ENCODE measurements around the gene UGGT2.

The UGGT2 gene

DNA sequence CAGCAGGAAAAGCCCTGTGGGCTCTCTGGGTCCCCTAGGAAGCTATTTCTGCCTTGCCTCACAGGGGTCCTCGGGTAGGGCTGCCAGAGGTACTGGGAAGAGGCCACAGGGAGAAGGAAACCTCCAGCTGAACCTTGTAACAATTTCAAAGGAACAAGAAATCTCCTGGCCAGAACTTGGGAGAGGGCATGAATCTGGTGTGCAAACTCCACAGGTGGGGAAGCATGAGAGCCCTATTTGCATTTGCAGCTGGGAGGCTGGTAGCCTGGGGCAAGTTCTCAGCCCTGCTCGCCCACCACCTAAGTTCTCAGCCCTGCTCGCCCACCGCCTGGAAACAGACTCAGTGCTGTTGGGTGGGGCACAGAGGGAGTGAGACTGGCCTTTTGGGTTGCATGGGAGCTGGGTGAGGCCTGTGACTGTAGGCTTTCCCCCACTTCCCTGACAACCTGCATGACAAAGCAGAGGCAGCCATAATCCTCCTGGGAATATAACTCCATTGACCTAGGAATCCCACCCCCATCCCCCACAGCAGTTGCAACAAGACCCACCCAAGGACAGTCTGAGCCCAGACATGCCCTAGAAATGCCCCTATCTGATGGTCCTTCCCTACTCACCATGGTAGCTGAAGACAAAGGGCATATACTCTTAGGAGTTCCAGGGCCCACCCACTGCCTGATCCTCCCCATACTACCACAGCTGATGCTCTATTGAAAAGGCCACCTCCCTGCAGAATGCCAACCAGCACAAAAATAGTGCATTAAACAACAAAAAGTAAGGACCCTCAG lies 11.7 kb downstream of the UGGT2 start:
- no peak overlapping the region for H3K9ac ChIP-seq (ENCODE audit: low read length)
- no peaks in the 10 kb centered on the region for H3K4me1 ChIP-seq (ENCODE audit: control insufficient read depth, insufficient read depth, low read length)
- no peaks in the 10 kb centered on the region for H3K27me3 ChIP-seq (ENCODE audit: control insufficient read depth, insufficient read depth, low read length)
- no peak overlapping the region for H3K4me3 ChIP-seq (ENCODE audit: low read length)
- no peaks in the 10 kb centered on the region for H3K36me3 ChIP-seq (ENCODE audit: control insufficient read depth, insufficient read depth, low read length)
- no peaks in the 10 kb centered on the region for H3K9me3 ChIP-seq (ENCODE audit: control insufficient read depth, low read length)

DNA sequence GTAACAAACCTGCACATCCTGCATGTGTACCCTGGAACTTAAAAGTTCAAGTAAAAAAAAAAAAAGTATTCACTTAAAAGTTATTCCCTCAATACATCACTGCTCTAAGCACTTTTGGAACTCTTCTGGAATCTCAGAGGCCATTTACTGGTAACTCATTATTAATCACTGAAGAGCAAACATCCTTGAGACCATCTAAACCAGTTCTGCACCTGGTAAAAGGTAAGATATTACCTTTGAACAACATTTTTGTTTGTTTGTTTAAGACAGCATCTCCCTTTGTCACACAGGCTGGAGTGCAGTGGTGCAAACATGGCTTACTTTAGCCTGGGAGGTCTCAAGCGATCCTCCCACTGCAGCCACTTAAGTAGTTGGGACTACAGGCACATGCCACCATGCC lies 16.7 kb downstream of the UGGT2 start:
- Histone ChIP-seq H3K27me3 (ENCODE audit: control insufficient read depth, insufficient read depth, low read length) (no peaks in the 10 kb centered on the region), H3K36me3 (ENCODE audit: control insufficient read depth, insufficient read depth, low read length) (no peaks in the 10 kb centered on the region), H3K9ac (ENCODE audit: low read length) (no peak overlapping the region), H3K4me1 (ENCODE audit: control insufficient read depth, insufficient read depth, low read length) (peaks cover 5% of the 10 kb centered on the region), H3K4me3 (ENCODE audit: low read length) (no peak overlapping the region), H3K9me3 (ENCODE audit: control insufficient read depth, low read length) (no peaks in the 10 kb centered on the region)

DNA sequence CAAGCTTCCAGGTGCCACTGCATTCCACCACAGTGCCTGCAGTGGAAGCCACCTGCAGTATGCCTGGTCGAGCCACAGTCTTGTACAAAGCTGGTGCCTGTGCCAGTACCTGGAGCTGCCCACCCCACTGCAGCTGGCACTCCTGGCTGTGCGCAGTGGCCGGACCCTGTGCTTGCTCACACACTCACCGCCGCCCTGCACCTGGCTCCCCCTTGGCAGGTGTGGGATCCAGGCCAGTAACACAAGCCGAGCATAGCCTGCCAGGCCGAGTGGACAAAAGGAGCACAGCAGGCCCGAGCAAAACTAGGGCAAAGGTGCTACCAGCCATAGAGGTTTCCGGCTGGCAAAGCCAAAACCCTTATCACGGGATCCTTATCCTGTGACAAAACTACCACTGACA lies 18.5 kb downstream of the UGGT2 start:
- Histone ChIP-seq H3K9ac (ENCODE audit: low read length) (no peak overlapping the region), H3K27me3 (ENCODE audit: control insufficient read depth, insufficient read depth, low read length) (no peaks in the 10 kb centered on the region), H3K9me3 (ENCODE audit: control insufficient read depth, low read length) (no peaks in the 10 kb centered on the region), H3K4me3 (ENCODE audit: low read length) (no peak overlapping the region), H3K36me3 (ENCODE audit: control insufficient read depth, insufficient read depth, low read length) (no peaks in the 10 kb centered on the region), H3K4me1 (ENCODE audit: control insufficient read depth, insufficient read depth, low read length) (peaks cover 5% of the 10 kb centered on the region)

DNA sequence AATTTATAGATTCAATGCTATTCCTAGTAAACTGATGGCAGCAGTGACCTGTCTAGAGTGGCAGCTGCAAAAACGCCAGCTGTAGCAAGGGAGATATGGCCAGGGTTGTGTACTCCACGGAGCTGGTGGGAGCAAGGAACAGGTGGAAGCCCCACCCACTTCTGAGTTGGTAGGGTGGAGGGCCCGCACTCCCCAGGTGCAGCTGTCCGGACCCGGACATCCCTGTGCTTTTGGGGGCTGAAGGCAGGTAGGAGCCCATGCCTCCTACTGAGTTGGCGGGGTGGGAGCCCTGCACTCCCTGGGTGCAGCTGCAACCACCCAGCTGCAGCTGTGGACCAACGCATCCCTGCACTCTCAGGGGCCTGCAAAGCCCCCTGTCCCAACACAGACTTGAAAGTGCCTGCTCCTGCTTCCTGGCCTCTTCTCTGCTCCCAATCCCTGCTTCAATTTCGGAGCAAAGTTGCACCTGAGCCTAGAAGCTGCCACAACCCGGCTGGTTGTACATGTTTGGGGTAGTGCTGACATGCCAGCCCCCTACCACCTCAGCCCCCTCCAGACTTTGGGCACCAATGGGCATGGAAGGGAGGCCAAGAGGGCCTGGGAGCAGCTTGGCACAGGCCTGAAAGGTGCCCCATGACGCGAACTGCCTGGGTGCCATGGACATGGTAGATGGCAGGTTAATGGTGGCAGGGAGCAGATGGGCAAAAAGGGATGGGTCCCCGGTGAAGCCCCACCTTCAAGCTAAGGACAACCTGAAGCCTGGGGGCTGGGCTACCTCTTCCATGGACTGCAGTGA lies 19.8 kb downstream of the UGGT2 start:
- no peaks in the 10 kb centered on the region for H3K36me3 ChIP-seq (ENCODE audit: control insufficient read depth, insufficient read depth, low read length)
- peaks cover 5% of the 10 kb centered on the region for H3K4me1 ChIP-seq (ENCODE audit: control insufficient read depth, insufficient read depth, low read length)
- no peak overlapping the region for H3K4me3 ChIP-seq (ENCODE audit: low read length)
- no peaks in the 10 kb centered on the region for H3K27me3 ChIP-seq (ENCODE audit: control insufficient read depth, insufficient read depth, low read length)
- no peaks in the 10 kb centered on the region for H3K9me3 ChIP-seq (ENCODE audit: control insufficient read depth, low read length)
- H3K9ac ChIP-seq (ENCODE audit: low read length), result no peak overlapping the region

DNA sequence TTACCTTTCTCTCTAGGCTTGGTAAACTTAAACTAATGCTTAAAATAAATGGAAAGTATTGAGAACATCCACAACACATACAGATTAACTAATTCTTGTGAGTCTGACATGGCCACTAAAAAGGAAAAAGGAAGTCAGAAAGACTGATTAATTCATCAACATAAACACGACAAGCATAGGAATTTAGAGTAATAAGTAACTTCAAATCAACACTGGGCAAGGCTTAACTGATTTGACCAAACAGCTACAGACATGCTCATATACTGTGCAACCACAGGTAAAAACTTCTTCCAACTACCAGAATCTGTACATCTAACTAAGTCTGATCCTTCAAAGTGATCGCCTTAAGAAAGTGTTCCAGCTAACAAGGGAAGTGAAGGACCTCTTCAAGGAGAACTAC lies 20.5 kb downstream of the UGGT2 start:
- H3K27me3 ChIP-seq (ENCODE audit: control insufficient read depth, insufficient read depth, low read length), result no peaks in the 10 kb centered on the region
- H3K9me3 ChIP-seq (ENCODE audit: control insufficient read depth, low read length), result no peaks in the 10 kb centered on the region
- H3K4me1 ChIP-seq (ENCODE audit: control insufficient read depth, insufficient read depth, low read length), result peaks cover 5% of the 10 kb centered on the region
- H3K4me3 ChIP-seq (ENCODE audit: low read length), result no peak overlapping the region
- H3K9ac ChIP-seq (ENCODE audit: low read length), result no peak overlapping the region
- H3K36me3 ChIP-seq (ENCODE audit: control insufficient read depth, insufficient read depth, low read length), result no peaks in the 10 kb centered on the region

DNA sequence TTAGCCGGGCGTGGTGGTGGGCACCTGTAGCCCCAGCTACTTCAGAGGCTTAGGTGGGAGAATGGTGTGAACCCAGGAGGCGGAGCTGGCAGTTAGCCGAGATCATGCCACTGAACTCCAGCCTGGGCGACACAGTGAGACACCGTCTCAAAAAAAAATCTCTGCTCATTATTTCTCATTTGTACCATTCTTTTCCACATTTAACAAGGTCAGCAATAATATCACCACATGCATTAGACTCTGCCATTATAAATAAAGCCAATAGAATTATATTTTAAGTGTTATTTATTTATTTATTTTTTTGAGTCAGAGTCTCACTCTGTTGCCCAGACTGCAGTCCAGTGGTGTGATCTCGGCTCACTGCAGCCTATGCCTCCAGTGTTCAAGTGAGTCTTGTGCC lies 24.2 kb downstream of the UGGT2 start:
- Histone ChIP-seq H3K4me1 (ENCODE audit: control insufficient read depth, insufficient read depth, low read length) (no peaks in the 10 kb centered on the region), H3K9ac (ENCODE audit: low read length) (no peak overlapping the region), H3K4me3 (ENCODE audit: low read length) (no peak overlapping the region), H3K9me3 (ENCODE audit: control insufficient read depth, low read length) (no peaks in the 10 kb centered on the region), H3K36me3 (ENCODE audit: control insufficient read depth, insufficient read depth, low read length) (no peaks in the 10 kb centered on the region), H3K27me3 (ENCODE audit: control insufficient read depth, insufficient read depth, low read length) (no peaks in the 10 kb centered on the region)

DNA sequence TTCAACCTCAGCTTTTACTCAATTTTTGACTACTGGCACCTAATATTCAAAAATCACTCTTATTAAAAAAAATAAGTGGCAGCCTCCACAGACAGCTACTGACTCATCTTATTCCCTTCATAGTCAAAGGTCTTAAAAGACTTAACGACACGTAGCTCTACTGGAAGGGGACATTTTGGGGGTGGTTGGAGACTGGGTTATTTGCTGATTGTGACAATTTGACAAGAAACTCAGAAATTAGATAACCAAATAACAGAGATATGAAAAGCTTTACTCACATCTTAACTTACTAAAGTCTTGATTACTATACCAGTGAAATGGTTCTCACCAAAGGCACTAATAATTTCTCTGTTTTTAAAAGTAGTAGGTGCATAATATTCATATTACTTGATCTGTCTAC lies 25.7 kb downstream of the UGGT2 start:
- Histone ChIP-seq H3K4me1 (ENCODE audit: control insufficient read depth, insufficient read depth, low read length) (no peaks in the 10 kb centered on the region), H3K27me3 (ENCODE audit: control insufficient read depth, insufficient read depth, low read length) (no peaks in the 10 kb centered on the region), H3K9me3 (ENCODE audit: control insufficient read depth, low read length) (no peaks in the 10 kb centered on the region), H3K36me3 (ENCODE audit: control insufficient read depth, insufficient read depth, low read length) (no peaks in the 10 kb centered on the region), H3K9ac (ENCODE audit: low read length) (no peak overlapping the region), H3K4me3 (ENCODE audit: low read length) (no peak overlapping the region)

DNA sequence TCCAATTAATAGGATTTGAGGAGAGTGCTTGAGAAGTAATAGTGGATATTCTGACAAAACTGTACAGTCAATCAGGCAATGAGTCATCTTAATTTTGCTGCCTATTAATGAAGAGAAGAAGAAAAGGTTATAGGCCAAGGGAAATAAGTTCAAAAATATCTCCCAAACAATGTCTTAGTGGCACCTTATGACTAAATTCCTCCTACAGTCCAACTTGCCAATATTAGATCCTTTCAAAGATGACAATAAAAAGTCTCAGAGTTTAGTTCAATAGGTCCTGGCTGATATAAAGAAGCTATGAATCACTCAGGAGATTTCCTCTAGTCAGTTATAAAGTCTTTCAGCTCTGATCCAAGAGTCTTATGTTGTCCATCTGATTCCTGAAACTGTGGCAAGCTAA lies 27.9 kb downstream of the UGGT2 start:
- no peak overlapping the region for H3K4me3 ChIP-seq (ENCODE audit: low read length)
- H3K4me1 ChIP-seq (ENCODE audit: control insufficient read depth, insufficient read depth, low read length), result no peaks in the 10 kb centered on the region
- no peak overlapping the region for H3K9ac ChIP-seq (ENCODE audit: low read length)
- no peaks in the 10 kb centered on the region for H3K36me3 ChIP-seq (ENCODE audit: control insufficient read depth, insufficient read depth, low read length)
- H3K27me3 ChIP-seq (ENCODE audit: control insufficient read depth, insufficient read depth, low read length), result no peaks in the 10 kb centered on the region
- no peaks in the 10 kb centered on the region for H3K9me3 ChIP-seq (ENCODE audit: control insufficient read depth, low read length)

DNA sequence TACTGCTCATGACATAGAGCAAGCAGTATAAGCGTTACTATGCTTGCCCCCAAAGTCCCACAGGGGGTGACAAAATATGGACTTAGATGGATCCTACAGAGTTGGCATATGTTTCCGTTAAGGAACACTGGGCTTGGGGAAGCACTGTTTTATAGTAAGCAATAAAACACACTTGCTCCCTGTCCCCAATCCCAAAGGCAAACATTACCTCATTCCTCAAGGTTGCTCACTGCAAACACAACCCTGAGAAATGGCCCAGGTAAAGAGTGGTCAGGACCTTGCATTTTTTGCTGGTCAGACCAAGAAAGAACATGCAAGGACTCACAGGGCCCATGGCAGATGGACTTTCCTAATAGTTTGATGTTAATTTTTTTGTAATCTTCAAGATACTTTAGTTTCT lies 32.3 kb downstream of the UGGT2 start:
- no peaks in the 10 kb centered on the region for H3K9me3 ChIP-seq (ENCODE audit: control insufficient read depth, low read length)
- H3K9ac ChIP-seq (ENCODE audit: low read length), result no peak overlapping the region
- no peaks in the 10 kb centered on the region for H3K27me3 ChIP-seq (ENCODE audit: control insufficient read depth, insufficient read depth, low read length)
- no peaks in the 10 kb centered on the region for H3K36me3 ChIP-seq (ENCODE audit: control insufficient read depth, insufficient read depth, low read length)
- no peaks in the 10 kb centered on the region for H3K4me1 ChIP-seq (ENCODE audit: control insufficient read depth, insufficient read depth, low read length)
- no peak overlapping the region for H3K4me3 ChIP-seq (ENCODE audit: low read length)

DNA sequence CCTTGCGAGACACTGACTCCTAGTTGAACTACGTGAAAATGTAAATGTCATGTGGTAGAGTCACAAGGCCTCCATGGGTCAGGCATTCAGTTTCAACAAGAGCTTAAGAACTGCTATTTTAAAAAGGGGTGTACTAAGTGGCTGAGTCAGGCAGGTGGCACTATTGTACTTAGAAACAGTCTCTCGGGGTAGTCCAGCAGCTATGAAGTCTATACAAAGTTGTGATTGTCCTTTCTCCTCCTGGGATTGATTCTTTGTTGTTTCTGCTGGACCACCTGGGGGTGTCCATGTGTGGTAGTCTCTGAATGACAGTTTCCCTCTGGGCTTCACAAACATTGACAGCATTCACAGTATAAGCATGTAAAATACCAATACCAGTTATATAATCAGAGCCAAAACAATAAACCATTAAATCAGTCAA lies 33.0 kb downstream of the UGGT2 start:
- Histone ChIP-seq H3K9me3 (ENCODE audit: control insufficient read depth, low read length) (no peaks in the 10 kb centered on the region), H3K9ac (ENCODE audit: low read length) (no peak overlapping the region), H3K4me1 (ENCODE audit: control insufficient read depth, insufficient read depth, low read length) (no peaks in the 10 kb centered on the region), H3K4me3 (ENCODE audit: low read length) (no peak overlapping the region), H3K36me3 (ENCODE audit: control insufficient read depth, insufficient read depth, low read length) (no peaks in the 10 kb centered on the region), H3K27me3 (ENCODE audit: control insufficient read depth, insufficient read depth, low read length) (no peaks in the 10 kb centered on the region)

DNA sequence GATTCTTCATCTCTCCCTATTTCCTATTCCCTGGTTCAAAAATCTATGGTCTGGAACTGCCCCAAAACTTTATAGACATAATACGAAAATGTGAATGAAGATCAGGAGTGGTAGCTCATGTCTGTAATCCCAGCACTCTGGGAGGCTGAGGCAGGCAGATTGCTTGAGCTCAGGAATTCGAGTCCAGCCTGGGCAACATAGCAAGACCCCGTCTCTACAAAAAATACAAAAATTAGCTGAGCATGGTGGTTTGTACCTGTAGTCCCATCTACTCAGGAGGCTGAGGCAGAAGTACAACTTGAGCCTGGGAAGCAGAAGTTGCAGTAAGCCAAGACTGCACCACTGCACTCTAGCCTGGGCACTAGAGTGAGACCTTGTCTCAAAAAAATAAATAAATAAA lies 35.1 kb downstream of the UGGT2 start:
- no peaks in the 10 kb centered on the region for H3K36me3 ChIP-seq (ENCODE audit: control insufficient read depth, insufficient read depth, low read length)
- no peaks in the 10 kb centered on the region for H3K27me3 ChIP-seq (ENCODE audit: control insufficient read depth, insufficient read depth, low read length)
- no peaks in the 10 kb centered on the region for H3K4me1 ChIP-seq (ENCODE audit: control insufficient read depth, insufficient read depth, low read length)
- H3K9me3 ChIP-seq (ENCODE audit: control insufficient read depth, low read length), result no peaks in the 10 kb centered on the region
- no peak overlapping the region for H3K9ac ChIP-seq (ENCODE audit: low read length)
- H3K4me3 ChIP-seq (ENCODE audit: low read length), result no peak overlapping the region

DNA sequence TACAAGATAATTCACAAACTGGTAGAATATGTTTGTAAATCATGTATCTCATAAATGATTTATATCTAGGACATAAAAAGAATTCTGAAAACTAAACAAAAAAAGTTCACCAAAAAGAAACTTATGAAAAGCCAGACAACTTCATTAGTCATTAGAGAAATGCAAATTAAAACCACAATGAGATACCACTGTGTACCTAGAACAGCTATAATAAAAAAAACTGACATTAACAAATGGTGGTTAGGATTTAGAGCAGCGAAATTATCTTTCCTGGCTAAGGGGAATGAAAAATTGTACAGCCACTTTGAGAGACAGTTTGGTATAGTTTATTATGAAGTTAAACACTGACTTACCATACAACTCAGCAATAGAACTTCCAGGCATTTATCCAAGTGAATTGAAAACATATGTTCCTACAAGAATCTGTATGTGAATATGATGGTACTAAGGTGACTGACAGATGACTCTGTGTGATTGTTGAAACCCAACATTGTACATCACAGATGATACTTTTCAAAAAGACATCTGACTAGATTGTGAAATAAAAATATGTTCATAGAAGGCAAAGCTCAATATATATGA lies 41.8 kb downstream of the UGGT2 start:
- H3K9ac ChIP-seq (ENCODE audit: low read length), result no peak overlapping the region
- H3K36me3 ChIP-seq (ENCODE audit: control insufficient read depth, insufficient read depth, low read length), result no peaks in the 10 kb centered on the region
- H3K4me1 ChIP-seq (ENCODE audit: control insufficient read depth, insufficient read depth, low read length), result no peaks in the 10 kb centered on the region
- no peaks in the 10 kb centered on the region for H3K27me3 ChIP-seq (ENCODE audit: control insufficient read depth, insufficient read depth, low read length)
- H3K9me3 ChIP-seq (ENCODE audit: control insufficient read depth, low read length), result no peaks in the 10 kb centered on the region
- no peak overlapping the region for H3K4me3 ChIP-seq (ENCODE audit: low read length)
